RWPE1 (cell line): ENCODE results near the gene ADISSP.

Experiments
- CTCF ChIA-PET: fragments of 350-600 bp; sonication (Branson Sonifier 250); formaldehyde crosslinking; extraction: SDS; loops from one replicate; lab custom pipeline; 2021; lab: Yijun Ruan, JAX
- POLR2A ChIA-PET: fragments of 400-600 bp; formaldehyde crosslinking; extraction: SDS; loops from one replicate; lab custom pipeline; 2020; ENCODE audit warnings: antibody characterized with exemption; ENCODE audit not compliant: low non-redundant PET; lab: Yijun Ruan, JAX
- DNase-seq: peaks from one replicate; pipeline ENCODE4 v3.0.0; 2012; ENCODE audit warnings: low spot score
- H3K27ac ChIP-seq: fragments of 450-650 bp; 2 replicates; pipeline ENCODE4 v1.5.1; 2017
- TF ChIP-seq, protein P1 (sequence below): fragments of 450-650 bp; conservative IDR thresholded peaks from 2 replicates; pipeline ENCODE4 v1.5.1; 2017; ENCODE audit warnings: low read depth, mild to moderate bottlenecking

ADISSP gene

DNA sequence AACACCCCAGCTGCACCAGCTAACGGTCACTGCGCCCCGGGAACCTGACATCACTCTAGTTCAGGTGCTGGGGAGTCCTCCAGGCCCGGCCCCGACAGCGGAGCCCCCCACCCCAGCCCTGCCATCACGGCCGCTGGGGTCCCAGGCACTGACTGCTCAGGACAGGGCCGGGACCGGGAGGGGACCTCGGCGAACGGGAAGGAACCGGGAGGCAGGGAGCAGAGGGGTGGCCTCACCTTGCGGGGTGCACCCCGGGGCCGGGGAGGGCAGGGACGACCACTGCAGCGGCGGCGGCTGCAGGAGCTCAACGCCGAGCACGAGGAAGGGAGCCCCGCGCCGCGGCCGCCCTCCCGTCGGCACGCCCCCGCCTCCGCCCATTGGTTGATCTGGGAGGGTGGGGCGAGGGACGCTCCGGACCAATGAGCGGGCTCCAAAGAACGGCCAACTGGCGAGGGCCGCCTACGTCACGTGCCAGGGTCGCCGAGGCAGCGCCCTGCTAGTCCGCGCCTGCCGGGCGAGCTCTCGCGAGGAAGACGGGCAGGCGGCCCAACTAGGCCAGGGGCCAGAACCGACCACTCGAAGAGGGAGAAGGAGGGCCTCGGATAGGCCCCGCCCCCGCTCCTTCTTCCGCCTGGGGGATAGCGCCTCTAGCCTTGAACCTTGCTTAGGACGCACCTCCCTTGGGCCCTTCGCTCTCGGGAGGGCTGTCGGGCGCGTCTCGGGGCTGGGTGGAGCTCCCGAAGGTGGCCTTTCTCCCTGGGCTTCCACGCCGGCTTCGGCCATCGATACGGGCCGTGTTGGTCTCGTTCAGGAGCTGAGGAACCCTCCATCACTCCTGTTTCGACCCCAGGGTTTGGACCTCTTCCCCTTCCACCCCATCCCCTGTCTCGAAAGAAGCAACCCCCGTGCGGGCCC, at the start of gene ADISSP:
ADISSP (minus strand) TSS at position 327 of the 915 bp plus-strand sequence. CDS start 7,653 bp downstream, outside the sequence.
- ChIA-PET POLR2A (interaction anchor here (0.6 to 1.6 kb wide), 5 partner anchors 10 to 110 kb away, joined by 3 to 9 read pairs (median 4); partner anchors contain the start of gene SPEF1), CTCF (interaction anchor here (0.6 to 2.4 kb wide), 11 partner anchors 9 to 424 kb away, joined by 3 to 10 read pairs (median 4); partner anchors contain the start of genes CENPB and SPEF1)
- TF ChIP-seq, protein P1, sequence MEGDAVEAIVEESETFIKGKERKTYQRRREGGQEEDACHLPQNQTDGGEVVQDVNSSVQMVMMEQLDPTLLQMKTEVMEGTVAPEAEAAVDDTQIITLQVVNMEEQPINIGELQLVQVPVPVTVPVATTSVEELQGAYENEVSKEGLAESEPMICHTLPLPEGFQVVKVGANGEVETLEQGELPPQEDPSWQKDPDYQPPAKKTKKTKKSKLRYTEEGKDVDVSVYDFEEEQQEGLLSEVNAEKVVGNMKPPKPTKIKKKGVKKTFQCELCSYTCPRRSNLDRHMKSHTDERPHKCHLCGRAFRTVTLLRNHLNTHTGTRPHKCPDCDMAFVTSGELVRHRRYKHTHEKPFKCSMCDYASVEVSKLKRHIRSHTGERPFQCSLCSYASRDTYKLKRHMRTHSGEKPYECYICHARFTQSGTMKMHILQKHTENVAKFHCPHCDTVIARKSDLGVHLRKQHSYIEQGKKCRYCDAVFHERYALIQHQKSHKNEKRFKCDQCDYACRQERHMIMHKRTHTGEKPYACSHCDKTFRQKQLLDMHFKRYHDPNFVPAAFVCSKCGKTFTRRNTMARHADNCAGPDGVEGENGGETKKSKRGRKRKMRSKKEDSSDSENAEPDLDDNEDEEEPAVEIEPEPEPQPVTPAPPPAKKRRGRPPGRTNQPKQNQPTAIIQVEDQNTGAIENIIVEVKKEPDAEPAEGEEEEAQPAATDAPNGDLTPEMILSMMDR: no peak

DNA sequence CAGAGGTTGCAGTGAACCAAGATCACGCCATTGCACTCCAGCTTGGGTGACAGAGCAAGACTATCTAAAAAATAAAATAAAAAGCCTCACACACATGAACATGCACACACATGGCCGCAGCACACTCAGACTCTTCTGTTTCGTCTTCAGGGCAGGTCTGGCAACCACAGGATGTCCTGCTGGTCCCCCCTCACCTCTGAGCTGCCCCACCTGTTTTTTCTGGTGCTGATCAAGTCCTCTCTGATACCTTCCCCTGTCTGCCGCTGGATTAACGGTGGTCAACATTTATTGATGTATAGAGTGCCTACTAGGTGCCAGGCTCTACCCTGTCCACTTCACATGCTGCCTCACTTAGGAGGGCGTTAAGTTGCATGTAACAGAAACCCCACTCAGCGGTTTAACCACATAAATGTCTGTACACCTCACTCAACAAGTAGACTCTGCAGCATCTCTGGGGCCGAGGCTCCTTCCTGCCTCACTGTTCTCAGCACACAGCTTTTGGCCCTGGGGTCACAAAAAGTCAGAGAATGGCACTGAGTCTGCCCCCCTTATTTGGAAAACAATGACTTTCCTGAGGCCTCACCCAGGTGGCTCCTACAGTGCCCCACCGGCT, 48.3 kb upstream of the ADISSP start:
- TF ChIP-seq, protein P1: no peak
- H3K27ac ChIP-seq: peak overlapping the region; percentile 28
- CTCF ChIA-PET: no interaction called here
- POLR2A ChIA-PET: no interaction called here
- no peak for DNase-seq

More for the DNA sequence above, at the start of gene ADISSP:
- DNase-seq: peak; percentile 100
- H3K27ac ChIP-seq: peak within 1 kb of the TSS; percentile 90

DNA sequence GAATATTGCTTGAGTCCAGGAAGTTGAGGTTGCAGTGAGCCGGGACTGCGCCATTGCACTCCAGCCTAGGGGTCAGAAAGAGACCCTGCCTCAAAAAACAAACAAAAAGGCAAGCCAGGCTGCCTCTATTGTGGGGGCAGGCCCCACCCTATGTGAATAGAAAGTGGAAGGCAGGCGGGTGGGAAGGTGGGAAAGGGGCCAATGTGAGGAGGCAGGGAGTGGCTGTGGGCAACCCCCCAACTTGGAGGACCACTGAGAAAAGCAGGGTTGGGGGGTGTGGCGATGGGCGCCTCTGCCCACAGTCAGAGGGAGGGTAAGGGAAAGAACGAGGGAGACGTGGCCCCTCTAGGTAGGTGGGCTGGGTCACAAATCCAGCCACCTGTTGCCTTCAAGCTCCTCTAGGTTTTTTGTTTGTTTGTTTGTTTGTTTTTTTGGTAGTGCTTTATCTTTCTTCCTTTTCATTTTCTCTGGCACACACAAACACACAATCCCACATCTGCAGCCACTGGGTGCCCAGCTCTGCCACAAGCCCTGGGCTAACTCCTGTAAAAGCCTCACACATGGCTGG, 47.5 kb upstream of the ADISSP start:
- DNase-seq: no peak
- ChIA-PET CTCF (no interaction called here), POLR2A (interaction anchor here (0.6 to 0.7 kb wide), 2 partner anchors 30 to 337 kb away, joined by 3 to 11 read pairs; no protein-coding TSS in a partner anchor)
- TF ChIP-seq, protein P1: no peak
- peak overlapping the region; percentile 28 for H3K27ac ChIP-seq

DNA sequence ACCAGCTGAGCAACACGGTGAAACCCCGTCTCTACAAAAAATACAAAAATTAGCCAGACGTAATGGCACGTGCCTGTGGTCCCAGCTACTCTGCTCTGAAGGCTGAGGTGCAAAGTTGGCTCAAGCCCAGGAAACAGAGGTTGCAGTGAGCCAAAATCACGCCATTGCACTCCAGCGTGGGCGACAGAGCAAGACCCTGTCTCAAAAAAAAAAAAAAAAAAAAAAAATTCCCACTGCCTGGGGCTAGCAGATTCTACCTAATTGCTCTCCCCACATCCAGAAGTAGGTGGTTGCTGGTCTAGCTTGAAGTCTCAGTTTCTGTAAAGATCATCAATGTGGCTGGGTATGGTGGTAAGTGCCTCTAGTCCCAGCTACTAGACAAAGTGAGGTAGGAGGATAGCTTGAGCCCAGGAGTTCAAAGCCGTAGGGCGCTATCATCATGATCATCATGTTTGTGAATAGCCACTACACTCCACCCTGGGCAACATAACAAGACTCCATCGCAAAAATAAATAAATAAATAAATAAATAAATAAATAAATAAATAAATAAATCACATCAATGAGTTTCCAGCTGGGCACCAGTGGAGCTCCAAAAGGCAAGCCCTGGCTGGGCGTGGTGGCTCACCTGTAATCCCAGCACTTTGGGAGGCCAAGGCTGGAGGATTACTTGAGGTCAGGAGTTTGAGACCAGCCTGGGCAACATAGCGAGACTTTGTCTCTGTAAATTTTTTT, 46.5 kb upstream of the ADISSP start:
- H3K27ac ChIP-seq: peak overlapping the region; percentile 100
- TF ChIP-seq, protein P1: no peak
- no peak for DNase-seq
- ChIA-PET CTCF (interaction anchor here (0.6 to 1.1 kb wide), 2 partner anchors 18 to 330 kb away, joined by 3 to 4 read pairs; no protein-coding TSS in a partner anchor), POLR2A (interaction anchor here (0.7 kb wide), 2 partner anchors 23 to 336 kb away, joined by 3 read pairs; no protein-coding TSS in a partner anchor)

DNA sequence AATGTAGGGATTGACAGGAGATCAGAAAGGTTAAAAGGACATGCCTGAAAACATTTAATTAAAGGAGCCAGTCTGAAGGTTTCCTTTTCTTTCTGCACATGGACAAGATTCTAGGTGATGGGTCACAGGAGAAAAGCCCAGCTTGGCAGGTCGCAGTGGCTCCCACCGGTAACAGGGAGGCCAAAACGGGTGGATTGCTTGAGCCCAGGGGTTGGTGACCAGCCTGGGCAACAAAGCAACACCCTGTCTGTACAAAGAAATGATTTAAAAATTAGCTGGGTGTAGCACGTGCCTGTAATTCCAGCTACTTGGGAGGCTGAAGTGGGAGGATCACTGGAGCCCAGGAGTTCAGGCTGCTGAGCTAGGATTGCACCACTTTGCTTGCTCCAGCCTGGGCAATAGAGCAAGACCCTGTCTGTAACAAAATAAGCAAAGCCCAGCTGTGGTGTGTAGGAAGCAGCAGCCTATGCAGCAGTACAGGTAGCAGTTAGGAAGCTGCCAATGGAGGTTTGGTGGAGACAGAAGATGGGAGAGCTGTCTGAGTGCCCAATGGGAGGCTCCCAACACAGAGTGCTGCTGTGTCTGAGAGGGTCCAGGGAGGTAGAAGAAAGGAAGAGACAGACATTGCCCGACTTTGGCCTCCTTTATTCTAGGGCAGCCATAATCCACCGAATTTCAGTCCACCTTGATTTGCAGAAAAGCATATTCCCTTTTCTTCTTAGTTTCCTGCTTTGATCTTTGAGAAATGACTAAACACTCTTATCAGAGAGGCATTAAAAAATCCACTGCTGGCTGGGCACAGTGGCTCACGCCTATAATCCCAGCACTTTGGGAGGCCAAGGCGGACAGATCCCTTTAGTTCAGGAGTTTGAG, 45.7 kb upstream of the ADISSP start:
- TF ChIP-seq, protein P1: no peak
- H3K27ac ChIP-seq: peak overlapping the region; percentile 100
- ChIA-PET POLR2A (no interaction called here), CTCF (interaction anchor here (0.7 to 1.2 kb wide), 3 partner anchors 18 to 42 kb away, joined by 4 to 9 read pairs (median 4); no protein-coding TSS in a partner anchor)
- DNase-seq: no peak
